Right lobe of liver (tissue), 6 donors: ENCODE data around the gene WDR90. TPM values are rescaled to one million over a fixed set of nuclear protein-coding genes. Genes with fewer than 3 reads are reported as not detected.

Source experiments
- ATAC-seq, 4 donors: fragments of 200-7000 bp; cut with Tn5 transposase; one replicate each; pipeline ENCODE4 v1.9.1; 2020; ENCODE audit warnings: mild to moderate bottlenecking in 4 of 4, moderate library complexity in 4 of 4
- DNase-seq, 3 donors: peaks; one replicate each; pipeline ENCODE4 v3.0.0-alpha.2; 2020
- H3K27ac ChIP-seq, 3 donors: fragments of 200-600 bp; one replicate each; pipeline ENCODE4 v1.8.0; 2022
- H3K27me3 ChIP-seq, 2 donors: fragments of 200-600 bp; one replicate each; pipeline ENCODE4 v1.8.0; 2022
- H3K36me3 ChIP-seq, 4 donors: fragments of 200-600 bp; sonication (generic) in 1 of 4; one replicate each; pipeline versions ENCODE4 v1.5.1 to v1.8.0; 2017 to 2022; ENCODE audit warnings: control low read depth in 1 of 4
- H3K4me1 ChIP-seq, 4 donors: fragments of 200-600 bp; sonication (generic) in 1 of 4; one replicate each; pipeline versions ENCODE4 v1.5.1 to v1.8.0; 2017 to 2022; ENCODE audit warnings: control low read depth in 1 of 4
- H3K4me3 ChIP-seq, 3 donors: fragments of 200-600 bp; one replicate each; pipeline ENCODE4 v1.8.0; 2022
- H3K9me3 ChIP-seq, 4 donors: fragments of 200-600 bp; sonication (generic) in 1 of 4; one replicate each; pipeline versions ENCODE4 v1.5.1 to v1.8.0; 2017 to 2022; ENCODE audit warnings: control low read depth in 1 of 4
- POLR2A ChIP-seq: fragments of 450-650 bp; IDR thresholded peaks from one replicate; pipeline ENCODE4 v1.6.1; 2017; ENCODE audit warnings: antibody characterized with exemption, mild to moderate bottlenecking
- WGBS: methylation state at CpG from one replicate; pipeline ENCODE4 v1.1.6; 2018; ENCODE audit warnings: low coverage, low lambda C conversion rate; ENCODE audit not compliant: insufficient coverage; ENCODE audit errors: missing lambda C conversion rate; 5-methylcytosine and 5-hydroxymethylcytosine counted together
- intact Hi-C, 2 donors: fragments of 100-400 bp; cut with DNase I; formaldehyde crosslinking; loops; one replicate each; pipeline versions ENCODE4 v1.11.2 to v1.14.1; 2022
- total RNA-seq, 6 experiments: library from RNA; depleted of rRNA in 2 of 6; stranded (reverse); fragments of >200 nt in 2 of 6; fragmentation: NEBNext Ultra II Directional in 3 of 6; extraction: Animal tissue kit (Norgen Biotek cat#: 25700) in 3 of 6; gene quantifications; one replicate each; pipeline versions ENCODE4 v1.1.0 to v1.2.4, GENCODE V29; 2016 to 2023
- TF ChIP-seq, protein P1 (sequence below), 4 donors: fragments of 200-600 bp in 3 of 4; fragments of 450-650 bp in 1 of 4; IDR thresholded peaks; one replicate each; pipeline versions ENCODE4 v1.5.1 to v1.8.0; 2016 to 2022; ENCODE audit warnings: antibody characterized with exemption in 4 of 4, mild to moderate bottlenecking in 2 of 4
- donor health status: DM: no; HTN: yes; CAD: no.
- donor health status: DM: no; HTN: no; CAD: no.
- donor health status: DM: no; HTN: no; CAD: no.
- donor health status: DM: no; HTN: yes; CAD: no.
- donor health status: DM: no; HTN: yes; CAD: no.

The WDR90 gene
- total RNA-seq, 6 experiments from 2014 or later = 7.2 to 18.1 (median 11.8) TPM

GRCh38 chr16:628321-629061 lies 20.7 kb upstream of the WDR90 start:
- DNase-seq (peak; percentile 30 to 62 (median 52)), ATAC-seq (no peak)
- WGBS = 88% methylated on average over 5 of the region's 33 CpGs
- Histone ChIP-seq H3K27ac (peak overlapping the region in 2 of 3 donors; percentile 44 to 70), H3K4me1 (peaks cover 0 to 40% (median 27%) of the 10 kb centered on the region in 4 donors), H3K9me3 (no peaks in the 10 kb centered on the region), H3K27me3 (no peaks in the 10 kb centered on the region), H3K4me3 (no peak overlapping the region), H3K36me3 (peaks cover 0 to 9% (median 0%) of the 10 kb centered on the region in 4 donors)
- intact Hi-C loops = no loop called here
- TF ChIP-seq, protein P1, sequence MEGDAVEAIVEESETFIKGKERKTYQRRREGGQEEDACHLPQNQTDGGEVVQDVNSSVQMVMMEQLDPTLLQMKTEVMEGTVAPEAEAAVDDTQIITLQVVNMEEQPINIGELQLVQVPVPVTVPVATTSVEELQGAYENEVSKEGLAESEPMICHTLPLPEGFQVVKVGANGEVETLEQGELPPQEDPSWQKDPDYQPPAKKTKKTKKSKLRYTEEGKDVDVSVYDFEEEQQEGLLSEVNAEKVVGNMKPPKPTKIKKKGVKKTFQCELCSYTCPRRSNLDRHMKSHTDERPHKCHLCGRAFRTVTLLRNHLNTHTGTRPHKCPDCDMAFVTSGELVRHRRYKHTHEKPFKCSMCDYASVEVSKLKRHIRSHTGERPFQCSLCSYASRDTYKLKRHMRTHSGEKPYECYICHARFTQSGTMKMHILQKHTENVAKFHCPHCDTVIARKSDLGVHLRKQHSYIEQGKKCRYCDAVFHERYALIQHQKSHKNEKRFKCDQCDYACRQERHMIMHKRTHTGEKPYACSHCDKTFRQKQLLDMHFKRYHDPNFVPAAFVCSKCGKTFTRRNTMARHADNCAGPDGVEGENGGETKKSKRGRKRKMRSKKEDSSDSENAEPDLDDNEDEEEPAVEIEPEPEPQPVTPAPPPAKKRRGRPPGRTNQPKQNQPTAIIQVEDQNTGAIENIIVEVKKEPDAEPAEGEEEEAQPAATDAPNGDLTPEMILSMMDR (IDR thresholded peaks at IDR 0.05) = no peak
- no peak for TF ChIP-seq POLR2A

DNA sequence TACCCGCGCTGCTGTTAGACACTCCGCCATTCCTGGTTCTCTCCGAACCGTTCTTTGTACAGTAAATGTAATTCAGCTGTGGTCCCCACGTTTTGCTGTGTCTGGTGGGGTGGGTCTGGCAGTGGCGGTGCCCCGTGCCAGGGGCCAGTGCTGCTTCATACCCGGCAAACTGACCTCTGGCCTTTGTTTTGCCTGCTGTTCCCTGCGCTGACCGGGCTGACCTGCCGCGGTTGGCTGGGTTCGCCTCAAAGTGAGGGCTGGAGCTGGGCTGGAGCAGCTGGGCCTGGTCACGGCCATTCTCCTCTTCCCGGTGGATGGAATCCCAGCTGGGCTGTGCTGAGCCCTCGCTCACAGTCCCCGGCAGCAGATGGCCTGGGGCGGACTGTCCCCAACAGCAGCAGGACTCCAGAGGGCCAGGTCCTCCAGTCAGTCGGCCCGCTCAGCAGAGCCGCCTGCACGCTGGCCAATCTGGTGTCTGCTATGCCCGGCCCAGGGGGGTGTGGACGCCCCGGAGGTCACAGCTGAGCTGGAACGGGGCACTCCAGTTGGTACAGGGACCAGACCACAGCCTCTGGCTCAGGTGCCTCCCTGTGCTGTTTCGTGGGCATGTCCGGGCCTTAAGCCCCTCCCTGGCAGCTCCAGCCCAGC lies 19.9 kb upstream of the WDR90 start:
- Histone ChIP-seq H3K27me3 (no peaks in the 10 kb centered on the region), H3K36me3 (peaks cover 0 to 9% (median 0%) of the 10 kb centered on the region in 4 donors)

DNA sequence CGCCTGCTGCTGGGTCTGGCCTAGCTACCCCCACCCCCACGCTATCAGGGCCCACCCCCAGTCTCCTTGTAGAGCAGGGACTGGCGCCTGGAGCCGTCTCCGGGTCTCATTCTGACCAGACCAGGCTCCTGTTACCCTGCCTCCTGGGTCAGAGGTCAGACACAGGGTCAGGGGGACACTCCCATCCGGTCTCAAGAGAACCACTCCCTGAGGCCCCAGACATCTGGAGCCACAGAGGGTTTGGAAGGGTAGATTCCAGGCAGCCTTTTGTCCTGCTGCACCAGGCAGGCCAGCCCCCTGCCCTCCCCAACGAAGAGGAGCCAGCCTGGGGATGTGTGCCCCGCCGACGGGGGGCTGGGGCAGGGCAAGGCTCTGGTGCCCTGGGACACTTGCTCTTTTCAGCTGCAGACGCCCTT lies 19.3 kb upstream of the WDR90 start:
- no peak for DNase-seq
- TF ChIP-seq POLR2A = no peak
- TF ChIP-seq, protein P1 (IDR thresholded peaks at IDR 0.05) = no peak
- 40% methylated on average over 1 of the region's 11 CpGs for WGBS
- intact Hi-C loops = loop anchor here in 1 of 2 donors (10.0 kb wide), 1 partner anchor 45 kb away; no protein-coding TSS in a partner anchor
- Histone ChIP-seq H3K36me3 (peaks cover 0 to 9% (median 0%) of the 10 kb centered on the region in 4 donors), H3K9me3 (no peaks in the 10 kb centered on the region), H3K27ac (peak overlapping the region in 2 of 3 donors; percentile 44 to 70), H3K4me3 (no peak overlapping the region), H3K27me3 (no peaks in the 10 kb centered on the region), H3K4me1 (peaks cover 0 to 41% (median 27%) of the 10 kb centered on the region in 4 donors)
- ATAC-seq = no peak

More for the DNA sequence above, 19.9 kb upstream of the WDR90 start:
- no peak for TF ChIP-seq POLR2A
- WGBS = 42% methylated on average over 7 of the region's 29 CpGs
- Histone ChIP-seq H3K4me1 (peaks cover 0 to 40% (median 27%) of the 10 kb centered on the region in 4 donors), H3K4me3 (no peak overlapping the region), H3K9me3 (no peaks in the 10 kb centered on the region), H3K27ac (peak overlapping the region in 2 of 3 donors; percentile 44 to 70)
- ATAC-seq = peak; percentile 53 to 80 (median 75)
- intact Hi-C loops = no loop called here
- peak; percentile 72 to 90 (median 89) for DNase-seq

GRCh38 chr16:630249-630814 lies 18.8 kb upstream of the WDR90 start:
- Histone ChIP-seq H3K9me3 (no peaks in the 10 kb centered on the region), H3K4me1 (peaks cover 0 to 45% (median 27%) of the 10 kb centered on the region in 4 donors), H3K36me3 (peaks cover 0 to 8% (median 0%) of the 10 kb centered on the region in 4 donors), H3K27me3 (no peaks in the 10 kb centered on the region), H3K27ac (peak overlapping the region in 2 of 3 donors; percentile 44 to 70), H3K4me3 (no peak overlapping the region)
- DNase-seq (peak in 1 of 3 donors; percentile 50), ATAC-seq (peak in 1 of 4 donors; percentile 1)
- intact Hi-C loops = loop anchor here in 1 of 2 donors (10.0 kb wide), 1 partner anchor 46 kb away; no protein-coding TSS in a partner anchor
- no peak for TF ChIP-seq POLR2A
- WGBS = 33% methylated on average over 2 of the region's 29 CpGs

DNA sequence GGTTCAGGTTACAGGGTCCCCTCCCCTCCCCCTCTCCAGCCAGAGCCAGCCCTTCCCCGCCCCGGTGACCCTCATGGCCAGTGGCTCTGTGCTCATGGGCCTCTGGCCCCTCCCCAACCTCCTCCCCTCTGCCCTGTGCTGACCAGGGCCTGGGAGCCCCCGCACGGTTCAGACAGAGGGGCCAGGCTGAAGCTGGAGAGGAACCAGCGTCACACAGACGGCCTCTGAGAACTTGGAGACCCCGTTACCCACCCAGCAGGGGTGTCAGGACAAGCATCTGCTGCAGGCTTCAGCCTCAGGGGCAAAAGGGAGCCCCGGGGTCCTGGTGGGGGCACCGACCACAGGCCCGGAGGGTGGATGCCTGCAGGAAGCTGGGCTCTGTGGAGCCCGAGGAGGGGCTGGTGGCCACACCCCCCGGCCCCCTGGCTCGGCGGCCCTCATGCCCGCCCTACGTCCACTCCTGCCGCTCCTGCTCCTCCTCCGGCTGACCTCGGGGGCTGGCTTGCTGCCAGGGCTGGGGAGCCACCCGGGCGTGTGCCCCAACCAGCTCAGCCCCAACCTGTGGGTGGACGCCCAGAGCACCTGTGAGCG lies 18.3 kb upstream of the WDR90 start, which contains the start of gene WFIKKN1:
Gene WFIKKN1 (plus strand): TSS at position 171 of the 591 bp plus-strand sequence. CDS start 269 bp downstream, at position 440.
- ATAC-seq (peak; percentile 0 to 12 (median 4)), DNase-seq (peak; percentile 58 to 72 (median 69))
- WGBS = 10% methylated on average over 2 of the region's 23 CpGs
- Histone ChIP-seq H3K36me3 (peaks cover 0 to 3% (median 0%) of the 10 kb centered on the region in 4 donors), H3K4me1 (peaks cover 0 to 49% (median 27%) of the 10 kb centered on the region in 4 donors), H3K27ac (peak within 1 kb of the TSS in 2 of 3 donors; percentile 44 to 70), H3K27me3 (no peaks in the 10 kb centered on the region), H3K4me3 (no peak within 1 kb of the TSS), H3K9me3 (no peaks in the 10 kb centered on the region)
- TF ChIP-seq, protein P1 (IDR thresholded peaks at IDR 0.05) = no peak
- no peak for TF ChIP-seq POLR2A
- intact Hi-C loops = loop anchor here in 1 of 2 donors (10.0 kb wide), 1 partner anchor 46 kb away; no protein-coding TSS in a partner anchor
